HepG2 (cell line): ENCODE results near the gene CDC40. TPM values are rescaled to one million over a fixed set of nuclear protein-coding genes. Genes with fewer than 3 reads are reported as not detected.

Experiments used
- ATAC-seq: fragments of 200-7000 bp; cut with Tn5 transposase; 3 replicates; pipeline ENCODE4 v1.9.1; 2020; ENCODE audit warnings: mild to moderate bottlenecking, moderate library complexity
- BruUV-seq: library from RNA; stranded (reverse); fragments of 400-500 nt; replicated peaks from 2 replicates; lab custom pipeline; 2021; lab: Mats Ljungman, UMichigan
- CTCF ChIA-PET: fragments of 300-600 bp; formaldehyde crosslinking; extraction: SDS; loops from one replicate; lab custom pipeline; 2021; ENCODE audit warnings: low total read pairs, inconsistent platforms, low intra/inter-chr PET ratio; lab: Yijun Ruan, JAX
- POLR2A ChIA-PET: fragments of 350-600 bp; sonication (Branson Sonifier 250); formaldehyde crosslinking; loops from one replicate; lab custom pipeline; 2020; ENCODE audit warnings: antibody characterized with exemption, inconsistent platforms; lab: Yijun Ruan, JAX
- DNase-seq: peaks from one replicate; pipeline ENCODE4 v3.0.0-alpha.2; 2015; ENCODE audit warnings: low spot score
- FAIRE-seq: peaks from 3 replicates; lab custom pipeline; 2011; peaks lifted over from hg19 to GRCh38; lab: Jason Lieb, UNC
- H2AFZ ChIP-seq: one replicate; pipeline ENCODE4 v1.6.1; 2011; ENCODE audit warnings: low read length, inconsistent platforms
- H3K27ac ChIP-seq: fragments of 300-600 bp; 3 replicates; pipeline ENCODE4 v1.8.0; 2011; ENCODE audit warnings: mixed run types, mild to moderate bottlenecking, mixed read lengths, low read length, inconsistent platforms; ENCODE audit not compliant: insufficient read depth; ENCODE audit errors: extremely low read length
- H3K27me3 ChIP-seq, 2 experiments: fragments of 200-600 bp in 1 of 2; 2 replicates in 1 of 2; 3 replicates in 1 of 2; pipeline versions ENCODE4 v1.6.0 to v1.8.0; 2011; ENCODE audit warnings: low read length in 2 of 2, mild to moderate bottlenecking in 2 of 2, moderate library complexity in 2 of 2, inconsistent platforms in 1 of 2; ENCODE audit not compliant: insufficient read depth in 2 of 2, control insufficient read depth in 1 of 2
- H3K36me3 ChIP-seq, 2 experiments: fragments of 200-600 bp in 1 of 2; replicated peaks in 1 of 2; 2 replicates in 1 of 2; 3 replicates in 1 of 2; pipeline versions ENCODE4 v1.5.1 to v1.8.0; 2011; ENCODE audit warnings: low read length in 2 of 2, inconsistent platforms in 1 of 2; ENCODE audit not compliant: insufficient read depth in 2 of 2, control insufficient read depth in 1 of 2
- H3K4me1 ChIP-seq: 2 replicates; pipeline ENCODE4 v1.5.1; 2012; ENCODE audit warnings: low read length, inconsistent platforms; ENCODE audit not compliant: insufficient read depth
- H3K4me2 ChIP-seq: 2 replicates; pipeline ENCODE4 v1.6.0; 2011; ENCODE audit warnings: low read depth, low read length, inconsistent platforms
- H3K4me3 ChIP-seq, 3 experiments: fragments of 200-600 bp in 1 of 3; sonication (generic), shearing (Covaris generic) in 1 of 3; replicated peaks in 1 of 3; 2 replicates each; pipeline ENCODE4 v1.5.1; 2011 to 2016; ENCODE audit warnings: low read length in 3 of 3, inconsistent platforms in 2 of 3, low read depth in 2 of 3, mild to moderate bottlenecking in 2 of 3, control low read depth in 1 of 3, mixed read lengths in 1 of 3; ENCODE audit not compliant: insufficient read depth in 1 of 3
- H3K79me2 ChIP-seq: one replicate; pipeline ENCODE4 v1.6.1; 2011; ENCODE audit warnings: low read length, inconsistent platforms; ENCODE audit not compliant: insufficient read depth
- H3K9ac ChIP-seq: 2 replicates; pipeline ENCODE4 v1.6.0; 2011; ENCODE audit warnings: mild to moderate bottlenecking, low read depth, low read length, inconsistent platforms; ENCODE audit not compliant: insufficient read depth
- H3K9me3 ChIP-seq: 2 replicates; pipeline ENCODE4 v1.5.1; 2012; ENCODE audit warnings: mild to moderate bottlenecking, low read length
- H4K20me1 ChIP-seq: 2 replicates; pipeline ENCODE4 v1.6.0; 2011; ENCODE audit warnings: inconsistent platforms, mild to moderate bottlenecking, low read length, moderate library complexity; ENCODE audit not compliant: insufficient read depth
- MAFF ChIP-seq: IDR thresholded peaks from 2 replicates; pipeline ENCODE4 v1.6.1; 2011; ENCODE audit warnings: low read depth, low read length, improper control_type of control experiment
- NFIB ChIP-seq: sonication (generic); formaldehyde crosslinking; IDR thresholded peaks from 2 replicates; pipeline ENCODE4 v1.9.0; 2021; ENCODE audit warnings: missing genetic modification reagents, mild to moderate bottlenecking, borderline replicate concordance
- SRF ChIP-seq: IDR thresholded peaks from 2 replicates; pipeline ENCODE4 v1.6.1; 2011; ENCODE audit warnings: mild to moderate bottlenecking, low read depth, low read length, moderate library complexity
- TAF15 ChIP-seq: fragments of 200-400 bp; formaldehyde crosslinking; IDR thresholded peaks from one replicate; pipeline ENCODE4 v1.6.1; 2018; ENCODE audit warnings: mild to moderate bottlenecking, low read depth, low read length; ENCODE audit not compliant: poor library complexity, severe bottlenecking
- ZFP90 ChIP-seq: sonication (generic); formaldehyde crosslinking; IDR thresholded peaks from 2 replicates; pipeline ENCODE4 v1.8.0; 2022; ENCODE audit warnings: missing genetic modification reagents, mild to moderate bottlenecking, inconsistent platforms, borderline replicate concordance
- WGBS: methylation state at CpG from one replicate; pipeline ENCODE4 v1.1.6; 2017; ENCODE audit warnings: low lambda C conversion rate; 5-methylcytosine and 5-hydroxymethylcytosine counted together
- in situ Hi-C: cut with HindIII; loops from 2 replicates; pipeline ENCODE4 v1.10.0; 2017; ENCODE audit warnings: low pct_unique_long_range_greater_than_20kb; ENCODE audit not compliant: extremely low pct_ligation_motif_present
- intact Hi-C: fragments of 100-400 bp; cut with micrococcal nuclease; formaldehyde crosslinking; loops from one replicate; pipeline ENCODE4 v1.10.0; 2022; ENCODE audit not compliant: unreplicated experiment
- polyA plus RNA-seq, 8 experiments: library from polyadenylated mRNA; depleted of rRNA in 3 of 8; stranded (reverse) in 7 of 8; unstranded in 1 of 8; fragments of >200 nt; fragmentation: Illumina TruSeq in 4 of 8; extraction: Trizol in 4 of 8; gene quantifications; 2 replicates each; pipeline versions ENCODE4 v1.2.1 to v1.2.3, GENCODE V29; 2011 to 2016; ENCODE audit warnings: low read depth in 4 of 8, missing spikeins in 1 of 8, mixed read lengths in 1 of 8; ENCODE audit not compliant: insufficient read depth in 1 of 8
- total RNA-seq, 5 experiments: library from RNA; depleted of rRNA; stranded (reverse); fragments of >200 nt; fragmentation: Illumina TruSeq; extraction: Trizol; gene quantifications; 2 replicates each; pipeline ENCODE4 v1.2.3, GENCODE V29; 2016; ENCODE audit warnings: low read depth in 1 of 5
- TF ChIP-seq, protein P1 (sequence below): sonication (generic); formaldehyde crosslinking; IDR thresholded peaks from 2 replicates; pipeline ENCODE4 v1.4.0; 2020; ENCODE audit warnings: low read depth, mild to moderate bottlenecking, missing genetic modification reagents
- TF ChIP-seq, protein P2 (sequence below): sonication (generic); formaldehyde crosslinking; IDR thresholded peaks from 2 replicates; pipeline ENCODE4 v1.4.0; 2020; ENCODE audit warnings: missing genetic modification reagents, borderline replicate concordance
- TF ChIP-seq, protein P3 (sequence below): sonication (generic); formaldehyde crosslinking; IDR thresholded peaks from 2 replicates; pipeline ENCODE4 v1.5.1; 2020; ENCODE audit warnings: missing genetic modification reagents, mild to moderate bottlenecking, borderline replicate concordance
- TF ChIP-seq, protein P4 (sequence below): sonication (generic); formaldehyde crosslinking; IDR thresholded peaks from 2 replicates; pipeline ENCODE4 v1.5.0; 2020; ENCODE audit warnings: missing genetic modification reagents, mild to moderate bottlenecking, borderline replicate concordance

Gene CDC40
- total and polyA plus RNA-seq, 2 of the 13 experiments (the other 11 are each of a cell fraction or from before 2014, with no cell fraction given) = 11.4 to 21.5 TPM

DNA sequence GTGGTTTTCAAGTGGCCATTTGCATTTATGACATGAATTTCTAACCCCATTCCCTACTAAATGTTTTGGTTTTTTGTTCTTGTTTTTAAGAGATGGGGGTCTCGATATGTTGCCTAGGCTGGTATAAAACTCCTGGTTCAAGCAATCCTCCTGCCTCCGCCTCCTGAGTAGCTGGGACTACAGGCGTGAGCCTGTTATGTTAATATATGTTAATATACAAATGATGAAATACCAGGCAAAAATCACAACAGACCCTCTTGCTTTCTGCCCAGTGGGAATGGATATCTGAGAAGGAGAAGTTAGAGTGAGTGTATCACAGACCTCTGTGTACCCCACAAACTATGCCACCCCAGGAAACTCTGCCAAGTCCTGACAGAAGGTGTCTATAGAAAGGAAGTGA lies 66.2 kb downstream of the CDC40 start:
- 60% methylated on average over 3 of the region's 3 CpGs for WGBS
- TF ChIP-seq SRF (no peak), TAF15 (no peak)
- TF ChIP-seq, protein P1, sequence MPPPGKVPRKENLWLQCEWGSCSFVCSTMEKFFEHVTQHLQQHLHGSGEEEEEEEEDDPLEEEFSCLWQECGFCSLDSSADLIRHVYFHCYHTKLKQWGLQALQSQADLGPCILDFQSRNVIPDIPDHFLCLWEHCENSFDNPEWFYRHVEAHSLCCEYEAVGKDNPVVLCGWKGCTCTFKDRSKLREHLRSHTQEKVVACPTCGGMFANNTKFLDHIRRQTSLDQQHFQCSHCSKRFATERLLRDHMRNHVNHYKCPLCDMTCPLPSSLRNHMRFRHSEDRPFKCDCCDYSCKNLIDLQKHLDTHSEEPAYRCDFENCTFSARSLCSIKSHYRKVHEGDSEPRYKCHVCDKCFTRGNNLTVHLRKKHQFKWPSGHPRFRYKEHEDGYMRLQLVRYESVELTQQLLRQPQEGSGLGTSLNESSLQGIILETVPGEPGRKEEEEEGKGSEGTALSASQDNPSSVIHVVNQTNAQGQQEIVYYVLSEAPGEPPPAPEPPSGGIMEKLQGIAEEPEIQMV (CRISPR knock-in tag) = no peak
- ATAC-seq (no peak), DNase-seq (no peak), FAIRE-seq (no peak)
- no TSS peak for BruUV-seq
- H3K9me3 ChIP-seq = no peaks in the 10 kb centered on the region
- intact Hi-C loops (no loop called here), in situ Hi-C loops (no loop called here)
- no peak overlapping the region for H3K27ac ChIP-seq
- H3K27me3 ChIP-seq = no peaks in the 10 kb centered on the region
- no peak overlapping the region for H2AFZ ChIP-seq
- H3K4me3 ChIP-seq = no peak overlapping the region
- H3K9ac ChIP-seq = no peak overlapping the region
- ChIA-PET CTCF (no interaction called here), POLR2A (no interaction called here)
- no peaks in the 10 kb centered on the region for H4K20me1 ChIP-seq
- no peak overlapping the region for H3K4me2 ChIP-seq
- H3K79me2 ChIP-seq = no peaks in the 10 kb centered on the region
- H3K4me1 ChIP-seq = peaks cover 11% of the 10 kb centered on the region
- no peaks in the 10 kb centered on the region for H3K36me3 ChIP-seq

DNA sequence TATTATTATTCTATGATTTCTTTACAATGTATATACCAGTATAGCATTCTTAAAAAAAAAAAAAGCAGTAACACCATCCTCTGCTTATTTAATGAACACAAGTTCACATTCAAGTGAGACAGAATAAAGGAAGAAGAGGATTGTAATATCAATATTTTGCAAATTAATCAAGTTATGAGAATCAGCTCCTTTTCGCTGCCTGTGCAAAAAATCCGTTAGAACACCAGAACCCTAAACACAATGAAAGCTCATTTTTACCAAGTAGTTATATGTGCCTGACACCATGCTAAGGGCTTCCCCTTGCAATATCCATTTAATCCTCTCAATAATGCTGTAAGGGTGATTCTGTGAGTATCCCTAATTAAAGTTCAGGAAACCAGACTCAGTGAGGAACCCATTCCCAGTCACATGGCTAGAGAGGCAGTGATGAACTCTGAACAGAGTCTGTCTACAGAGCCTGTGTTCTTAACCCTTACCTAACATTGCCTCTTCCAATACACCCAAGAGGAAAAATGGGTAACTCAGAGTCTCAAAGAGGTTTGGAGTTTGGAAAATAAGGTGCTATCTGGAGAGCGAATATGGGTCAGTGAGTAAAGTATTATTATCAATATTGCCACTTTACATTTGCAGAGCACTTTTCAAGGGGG lies 66.8 kb downstream of the CDC40 start:
- ChIA-PET CTCF (no interaction called here), POLR2A (no interaction called here)
- no TSS peak for BruUV-seq
- DNase-seq (no peak), FAIRE-seq (no peak), ATAC-seq (peak; percentile 71)
- H4K20me1 ChIP-seq = no peaks in the 10 kb centered on the region
- no peak overlapping the region for H3K9ac ChIP-seq
- no peak overlapping the region for H3K4me3 ChIP-seq
- peak overlapping the region; percentile 4; the same call in 1 of the 2 replicates for H3K4me2 ChIP-seq
- in situ Hi-C loops = no loop called here
- H3K79me2 ChIP-seq = no peaks in the 10 kb centered on the region
- no peaks in the 10 kb centered on the region for H3K36me3 ChIP-seq
- no peaks in the 10 kb centered on the region for H3K9me3 ChIP-seq
- no peaks in the 10 kb centered on the region for H3K27me3 ChIP-seq
- 78% methylated on average over 3 of the region's 3 CpGs for WGBS
- H2AFZ ChIP-seq = no peak overlapping the region
- no peak overlapping the region for H3K27ac ChIP-seq
- H3K4me1 ChIP-seq = peaks cover 11% of the 10 kb centered on the region
- intact Hi-C loops = no loop called here
- TF ChIP-seq, protein P2, sequence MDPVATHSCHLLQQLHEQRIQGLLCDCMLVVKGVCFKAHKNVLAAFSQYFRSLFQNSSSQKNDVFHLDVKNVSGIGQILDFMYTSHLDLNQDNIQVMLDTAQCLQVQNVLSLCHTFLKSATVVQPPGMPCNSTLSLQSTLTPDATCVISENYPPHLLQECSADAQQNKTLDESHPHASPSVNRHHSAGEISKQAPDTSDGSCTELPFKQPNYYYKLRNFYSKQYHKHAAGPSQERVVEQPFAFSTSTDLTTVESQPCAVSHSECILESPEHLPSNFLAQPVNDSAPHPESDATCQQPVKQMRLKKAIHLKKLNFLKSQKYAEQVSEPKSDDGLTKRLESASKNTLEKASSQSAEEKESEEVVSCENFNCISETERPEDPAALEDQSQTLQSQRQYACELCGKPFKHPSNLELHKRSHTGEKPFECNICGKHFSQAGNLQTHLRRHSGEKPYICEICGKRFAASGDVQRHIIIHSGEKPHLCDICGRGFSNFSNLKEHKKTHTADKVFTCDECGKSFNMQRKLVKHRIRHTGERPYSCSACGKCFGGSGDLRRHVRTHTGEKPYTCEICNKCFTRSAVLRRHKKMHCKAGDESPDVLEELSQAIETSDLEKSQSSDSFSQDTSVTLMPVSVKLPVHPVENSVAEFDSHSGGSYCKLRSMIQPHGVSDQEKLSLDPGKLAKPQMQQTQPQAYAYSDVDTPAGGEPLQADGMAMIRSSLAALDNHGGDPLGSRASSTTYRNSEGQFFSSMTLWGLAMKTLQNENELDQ (CRISPR knock-in tag) = no peak
- no peak for TF ChIP-seq NFIB
- TF ChIP-seq, protein P3, sequence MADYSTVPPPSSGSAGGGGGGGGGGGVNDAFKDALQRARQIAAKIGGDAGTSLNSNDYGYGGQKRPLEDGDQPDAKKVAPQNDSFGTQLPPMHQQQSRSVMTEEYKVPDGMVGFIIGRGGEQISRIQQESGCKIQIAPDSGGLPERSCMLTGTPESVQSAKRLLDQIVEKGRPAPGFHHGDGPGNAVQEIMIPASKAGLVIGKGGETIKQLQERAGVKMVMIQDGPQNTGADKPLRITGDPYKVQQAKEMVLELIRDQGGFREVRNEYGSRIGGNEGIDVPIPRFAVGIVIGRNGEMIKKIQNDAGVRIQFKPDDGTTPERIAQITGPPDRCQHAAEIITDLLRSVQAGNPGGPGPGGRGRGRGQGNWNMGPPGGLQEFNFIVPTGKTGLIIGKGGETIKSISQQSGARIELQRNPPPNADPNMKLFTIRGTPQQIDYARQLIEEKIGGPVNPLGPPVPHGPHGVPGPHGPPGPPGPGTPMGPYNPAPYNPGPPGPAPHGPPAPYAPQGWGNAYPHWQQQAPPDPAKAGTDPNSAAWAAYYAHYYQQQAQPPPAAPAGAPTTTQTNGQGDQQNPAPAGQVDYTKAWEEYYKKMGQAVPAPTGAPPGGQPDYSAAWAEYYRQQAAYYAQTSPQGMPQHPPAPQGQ (CRISPR knock-in tag) = no peak
- TF ChIP-seq MAFF = peak; percentile 54; the same call in 1 of the 2 replicates
- TF ChIP-seq, protein P4, sequence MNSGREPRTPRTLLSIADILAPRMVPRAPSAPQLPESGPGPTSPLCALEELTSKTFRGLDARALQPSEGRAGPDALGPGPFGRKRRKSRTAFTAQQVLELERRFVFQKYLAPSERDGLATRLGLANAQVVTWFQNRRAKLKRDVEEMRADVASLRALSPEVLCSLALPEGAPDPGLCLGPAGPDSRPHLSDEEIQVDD (CRISPR knock-in tag) = no peak
- TF ChIP-seq ZFP90 = no peak
